Gastroesophageal sphincter (tissue), 3 donors: ENCODE results near the gene GALNT2.

Experiments
- CTCF ChIP-seq, 4 experiments: fragments of 200-600 bp in 2 of 4; fragments of 450-650 bp in 2 of 4; sonication (generic) in 1 of 4; IDR thresholded peaks; one replicate each; pipeline ENCODE4 v1.5.1; 2017 to 2019; ENCODE audit warnings: antibody characterized with exemption in 4 of 4, mild to moderate bottlenecking in 2 of 4, moderate library complexity in 2 of 4
- POLR2A ChIP-seq, 2 donors: fragments of 450-650 bp; IDR thresholded peaks; one replicate each; pipeline ENCODE4 v1.6.1; 2017; ENCODE audit warnings: antibody characterized with exemption in 2 of 2, mild to moderate bottlenecking in 2 of 2, moderate library complexity in 1 of 2
- POLR2AphosphoS5 ChIP-seq: sonication (generic); formaldehyde crosslinking; IDR thresholded peaks from one replicate; pipeline ENCODE4 v1.6.1; 2017; ENCODE audit warnings: antibody characterized with exemption

GRCh38 chr1:230291731-230292620 lies 224.9 kb downstream of the GALNT2 start:
- TF ChIP-seq CTCF (IDR thresholded peaks at IDR 0.05) (no peak), POLR2AphosphoS5 (no peak), POLR2A (IDR thresholded peaks at IDR 0.05) (no peak)
